Gastroesophageal sphincter (tissue), 3 donors: ENCODE measurements around the gene MEIS2.

ENCODE experiments used
- POLR2AphosphoS5 ChIP-seq: sonication (generic); formaldehyde crosslinking; IDR thresholded peaks from one replicate; pipeline ENCODE4 v1.6.1; 2017; ENCODE audit warnings: antibody characterized with exemption
- TF ChIP-seq, protein P1 (sequence below), 4 experiments: fragments of 200-600 bp in 2 of 4; fragments of 450-650 bp in 2 of 4; sonication (generic) in 1 of 4; IDR thresholded peaks; one replicate each; pipeline ENCODE4 v1.5.1; 2017 to 2019; ENCODE audit warnings: antibody characterized with exemption in 4 of 4, mild to moderate bottlenecking in 2 of 4, moderate library complexity in 2 of 4

GRCh38 chr15:37072181-37072580 lies 28.2 kb downstream of the MEIS2 start:
- TF ChIP-seq, protein P1, sequence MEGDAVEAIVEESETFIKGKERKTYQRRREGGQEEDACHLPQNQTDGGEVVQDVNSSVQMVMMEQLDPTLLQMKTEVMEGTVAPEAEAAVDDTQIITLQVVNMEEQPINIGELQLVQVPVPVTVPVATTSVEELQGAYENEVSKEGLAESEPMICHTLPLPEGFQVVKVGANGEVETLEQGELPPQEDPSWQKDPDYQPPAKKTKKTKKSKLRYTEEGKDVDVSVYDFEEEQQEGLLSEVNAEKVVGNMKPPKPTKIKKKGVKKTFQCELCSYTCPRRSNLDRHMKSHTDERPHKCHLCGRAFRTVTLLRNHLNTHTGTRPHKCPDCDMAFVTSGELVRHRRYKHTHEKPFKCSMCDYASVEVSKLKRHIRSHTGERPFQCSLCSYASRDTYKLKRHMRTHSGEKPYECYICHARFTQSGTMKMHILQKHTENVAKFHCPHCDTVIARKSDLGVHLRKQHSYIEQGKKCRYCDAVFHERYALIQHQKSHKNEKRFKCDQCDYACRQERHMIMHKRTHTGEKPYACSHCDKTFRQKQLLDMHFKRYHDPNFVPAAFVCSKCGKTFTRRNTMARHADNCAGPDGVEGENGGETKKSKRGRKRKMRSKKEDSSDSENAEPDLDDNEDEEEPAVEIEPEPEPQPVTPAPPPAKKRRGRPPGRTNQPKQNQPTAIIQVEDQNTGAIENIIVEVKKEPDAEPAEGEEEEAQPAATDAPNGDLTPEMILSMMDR (IDR thresholded peaks at IDR 0.05) = no peak
- TF ChIP-seq POLR2AphosphoS5 = no peak
